Measurements from ENCODE around the gene ASRGL1. TPM values are rescaled to one million over a fixed set of nuclear protein-coding genes. Genes with fewer than 3 reads are reported as not detected.

Gene ASRGL1
- total RNA-seq, 1 experiment from 2014 or later: 26.6 TPM

GRCh38 chr11:62391642-62392425, 54.6 kb downstream of the ASRGL1 start:
- H3F3A ChIP-seq (ENCODE audit: low read length, unreplicated experiment): no peaks in the 10 kb centered on the region
- H3K79me2 ChIP-seq (ENCODE audit: low read length): no peaks in the 10 kb centered on the region
- no peaks in the 10 kb centered on the region for H3K9me2 ChIP-seq (replicated peaks; ENCODE audit: low read length)
- H3K4me2 ChIP-seq (ENCODE audit: low read length): no peak overlapping the region
- POLR2A ChIA-PET (ENCODE audit: unreplicated experiment): no interaction called here
- no peak overlapping the region for H3K4me3 ChIP-seq (ENCODE audit: low read length)
- ATAC-seq (no peak), DNase-seq (no peak)
- BruUV-seq (replicated peaks): no TSS peak
- H3K9me3 ChIP-seq (ENCODE audit: low read length): no peaks in the 10 kb centered on the region
- H2AFZ ChIP-seq (ENCODE audit: low read length): no peak overlapping the region
- no peaks in the 10 kb centered on the region for H3K27me3 ChIP-seq (ENCODE audit: low read length)
- H3K9ac ChIP-seq (ENCODE audit: low read length): no peak overlapping the region
- H4K20me1 ChIP-seq (ENCODE audit: low read length): no peaks in the 10 kb centered on the region
- no peaks in the 10 kb centered on the region for H3K36me3 ChIP-seq (ENCODE audit: low read depth, low read length)
- TF ChIP-seq, protein P1, sequence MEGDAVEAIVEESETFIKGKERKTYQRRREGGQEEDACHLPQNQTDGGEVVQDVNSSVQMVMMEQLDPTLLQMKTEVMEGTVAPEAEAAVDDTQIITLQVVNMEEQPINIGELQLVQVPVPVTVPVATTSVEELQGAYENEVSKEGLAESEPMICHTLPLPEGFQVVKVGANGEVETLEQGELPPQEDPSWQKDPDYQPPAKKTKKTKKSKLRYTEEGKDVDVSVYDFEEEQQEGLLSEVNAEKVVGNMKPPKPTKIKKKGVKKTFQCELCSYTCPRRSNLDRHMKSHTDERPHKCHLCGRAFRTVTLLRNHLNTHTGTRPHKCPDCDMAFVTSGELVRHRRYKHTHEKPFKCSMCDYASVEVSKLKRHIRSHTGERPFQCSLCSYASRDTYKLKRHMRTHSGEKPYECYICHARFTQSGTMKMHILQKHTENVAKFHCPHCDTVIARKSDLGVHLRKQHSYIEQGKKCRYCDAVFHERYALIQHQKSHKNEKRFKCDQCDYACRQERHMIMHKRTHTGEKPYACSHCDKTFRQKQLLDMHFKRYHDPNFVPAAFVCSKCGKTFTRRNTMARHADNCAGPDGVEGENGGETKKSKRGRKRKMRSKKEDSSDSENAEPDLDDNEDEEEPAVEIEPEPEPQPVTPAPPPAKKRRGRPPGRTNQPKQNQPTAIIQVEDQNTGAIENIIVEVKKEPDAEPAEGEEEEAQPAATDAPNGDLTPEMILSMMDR (conservative IDR thresholded peaks at IDR 0.05; ENCODE audit: low read depth, low read length): no peak; the same call in 1 of the 2 replicates
- TF ChIP-seq EZH2phosphoT487 (IDR thresholded peaks at IDR 0.05; ENCODE audit: borderline replicate concordance, low read length): no peak
- TF ChIP-seq EZH2 (IDR thresholded peaks at IDR 0.05; ENCODE audit: low read length, unreplicated experiment): no peak
- H3K4me1 ChIP-seq (ENCODE audit: insufficient read depth, low read length): peaks cover 17% of the 10 kb centered on the region
- H3K27ac ChIP-seq (ENCODE audit: low read length): no peak overlapping the region
- CTCF ChIA-PET: no interaction called here
- intact Hi-C loops (cut with micrococcal nuclease): loop anchor here (10.0 kb wide), 1 partner anchor 303 kb away; no protein-coding TSS in a partner anchor

DNA sequence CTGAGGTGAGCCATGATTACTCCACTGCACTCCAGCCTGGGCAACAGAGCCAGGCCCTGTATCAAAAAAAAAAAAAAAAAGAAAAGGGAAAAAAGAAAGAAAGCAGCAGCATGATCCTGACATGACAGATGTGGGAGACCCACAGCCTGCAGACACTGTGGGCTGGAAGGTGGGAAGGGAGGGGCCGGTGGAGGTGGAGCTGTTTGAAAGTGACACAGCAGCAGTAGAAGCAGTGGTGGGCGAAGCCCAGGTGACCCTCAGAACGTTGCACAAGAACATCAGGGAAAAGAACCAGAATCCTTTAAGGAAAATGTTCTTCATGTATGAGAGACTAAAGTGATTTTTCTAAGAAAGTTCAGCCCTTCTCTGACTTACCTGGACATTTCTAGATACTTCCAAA, 55.3 kb downstream of the ASRGL1 start:
- DNase-seq (no peak), ATAC-seq (no peak)
- TF ChIP-seq, protein P1 (conservative IDR thresholded peaks at IDR 0.05; ENCODE audit: low read depth, low read length): no peak
- TF ChIP-seq EZH2 (IDR thresholded peaks at IDR 0.05; ENCODE audit: low read length, unreplicated experiment): no peak
- TF ChIP-seq EZH2phosphoT487 (IDR thresholded peaks at IDR 0.05; ENCODE audit: borderline replicate concordance, low read length): no peak
- POLR2A ChIA-PET (ENCODE audit: unreplicated experiment): no interaction called here
- no peak overlapping the region for H3K9ac ChIP-seq (ENCODE audit: low read length)
- H3K4me3 ChIP-seq (ENCODE audit: low read length): no peak overlapping the region
- intact Hi-C loops (cut with micrococcal nuclease): loop anchor here (10.0 kb wide), 1 partner anchor 302 kb away; no protein-coding TSS in a partner anchor
- no peaks in the 10 kb centered on the region for H3K9me3 ChIP-seq (ENCODE audit: low read length)
- no peaks in the 10 kb centered on the region for H4K20me1 ChIP-seq (ENCODE audit: low read length)
- BruUV-seq (replicated peaks): no TSS peak
- no peaks in the 10 kb centered on the region for H3K9me2 ChIP-seq (replicated peaks; ENCODE audit: low read length)
- H3K79me2 ChIP-seq (ENCODE audit: low read length): no peaks in the 10 kb centered on the region
- H3F3A ChIP-seq (ENCODE audit: low read length, unreplicated experiment): no peaks in the 10 kb centered on the region
- peaks cover 17% of the 10 kb centered on the region for H3K4me1 ChIP-seq (ENCODE audit: insufficient read depth, low read length)
- H2AFZ ChIP-seq (ENCODE audit: low read length): peak overlapping the region; percentile 33; the same call in 1 of the 2 replicates
- no peaks in the 10 kb centered on the region for H3K36me3 ChIP-seq (ENCODE audit: low read depth, low read length)
- CTCF ChIA-PET: interaction anchor here (1.1 kb wide), 1 partner anchor 52 kb away, joined by 3 read pairs; no protein-coding TSS in a partner anchor
- no peaks in the 10 kb centered on the region for H3K27me3 ChIP-seq (ENCODE audit: low read length)
- H3K4me2 ChIP-seq (ENCODE audit: low read length): no peak overlapping the region
- peak overlapping the region; percentile 6; the same call in 1 of the 2 replicates for H3K27ac ChIP-seq (ENCODE audit: low read length)

Measured in PC-3 (cell line).